Effector CD4-positive, alpha-beta T cell (primary cell): ENCODE measurements around the gene TUBA3D. TPM values are rescaled to one million over a fixed set of nuclear protein-coding genes. Genes with fewer than 3 reads are reported as not detected.
"Not testable (repeated sequence)": the region's sequence is repeated elsewhere in the genome, so short reads cannot be mapped to it uniquely, and the experiment has no call there.

Source experiments
- DNase-seq: peaks from one replicate; pipeline ENCODE4 v3.0.0-alpha.2; 2020
- total RNA-seq: gene quantifications from one replicate; lab custom pipeline; 2026; lab: John Stamatoyannopoulos, UW

Gene TUBA3D
- not detected for total RNA-seq

DNA sequence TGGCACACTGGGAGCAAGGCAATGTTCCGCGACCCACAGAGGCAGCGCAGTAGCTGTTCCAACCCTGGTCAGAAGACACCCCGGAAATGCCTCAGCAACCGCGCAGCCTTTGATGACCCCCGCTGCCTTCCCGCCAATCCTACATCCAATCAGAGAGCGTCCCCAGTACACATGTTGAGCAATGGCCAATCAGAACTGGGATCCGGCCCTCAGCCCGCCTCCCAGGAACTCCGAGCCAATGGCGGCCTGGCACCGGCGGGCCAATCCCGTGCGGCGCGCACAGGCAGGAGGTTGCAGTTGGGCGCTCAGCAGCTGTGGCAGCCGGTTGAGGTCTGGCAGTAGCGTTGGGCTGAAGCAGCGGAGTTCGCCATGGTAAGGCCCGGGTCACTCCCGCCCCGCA lies at the start of gene TUBA3D:
Gene TUBA3D (plus strand): TSS at position 289 of the 400 bp plus-strand sequence. CDS start 81 bp downstream, at position 370.
- no peak for DNase-seq

DNA sequence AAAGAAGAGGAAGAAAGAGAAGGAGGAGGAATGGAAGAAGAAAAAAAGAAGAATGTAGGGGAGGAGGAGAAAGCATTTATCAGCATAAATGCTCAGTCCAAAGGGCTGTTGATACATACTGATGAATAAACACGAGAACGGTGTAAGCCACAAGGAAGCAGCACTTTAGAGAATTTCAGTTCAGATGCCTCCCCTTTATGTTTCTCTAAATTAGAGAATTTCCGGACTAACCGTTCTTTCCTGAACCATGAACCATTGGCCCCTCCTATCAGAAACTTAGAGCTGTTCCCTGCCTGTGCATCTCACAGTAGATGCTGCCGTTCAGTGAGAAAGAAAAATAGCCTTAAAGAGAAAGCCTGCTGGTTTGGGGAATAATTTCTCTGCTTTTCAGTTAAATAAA lies 49.2 kb upstream of the TUBA3D start:
- DNase-seq, result no peak

GRCh38 chr2:131431336-131431735 lies 44.6 kb upstream of the TUBA3D start:
- no peak for DNase-seq

- not testable (repeated sequence) for DNase-seq
These were observed 35.0 kb upstream of the TUBA3D start for GRCh38 chr2:131440742-131441468.

GRCh38 chr2:131444736-131445514 lies 31.0 kb upstream of the TUBA3D start:
- DNase-seq, result not testable (repeated sequence)

DNA sequence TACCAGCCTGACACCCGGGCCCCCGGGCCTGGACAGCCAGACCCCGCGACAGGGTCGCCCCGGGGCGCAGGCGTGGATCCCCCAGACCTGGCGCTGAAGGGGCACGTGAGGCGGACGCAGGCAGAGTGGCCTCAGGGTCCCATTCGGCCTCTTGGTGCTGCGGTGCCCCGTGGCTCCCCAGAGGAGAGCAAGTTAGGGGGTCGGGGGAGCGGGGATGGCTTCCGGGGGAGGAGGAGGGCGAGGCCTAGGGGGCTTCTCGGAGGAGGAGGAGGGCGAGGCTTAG lies 30.5 kb upstream of the TUBA3D start:
- not testable (repeated sequence) for DNase-seq

DNA sequence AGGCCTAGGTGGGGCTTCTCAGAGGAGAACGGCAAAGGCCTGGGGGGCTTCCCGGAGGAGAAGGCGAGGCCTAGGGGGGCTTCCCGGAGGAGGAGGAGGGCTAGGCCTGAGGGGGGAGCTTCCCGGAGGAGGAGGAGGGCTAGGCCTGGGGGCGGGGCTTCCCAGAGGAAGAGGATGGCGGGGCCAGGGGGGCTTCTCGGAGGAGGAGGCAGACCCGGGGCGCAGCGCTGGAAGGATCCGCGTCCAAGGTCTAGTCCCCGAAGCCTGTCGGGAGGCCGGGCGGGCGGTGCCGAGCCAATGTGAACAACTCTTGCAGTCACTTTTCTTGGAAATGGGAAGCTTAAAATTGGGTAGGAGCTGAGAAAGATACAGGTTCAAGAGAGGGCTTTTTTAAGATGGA lies 30.0 kb upstream of the TUBA3D start:
- DNase-seq, result no peak

DNA sequence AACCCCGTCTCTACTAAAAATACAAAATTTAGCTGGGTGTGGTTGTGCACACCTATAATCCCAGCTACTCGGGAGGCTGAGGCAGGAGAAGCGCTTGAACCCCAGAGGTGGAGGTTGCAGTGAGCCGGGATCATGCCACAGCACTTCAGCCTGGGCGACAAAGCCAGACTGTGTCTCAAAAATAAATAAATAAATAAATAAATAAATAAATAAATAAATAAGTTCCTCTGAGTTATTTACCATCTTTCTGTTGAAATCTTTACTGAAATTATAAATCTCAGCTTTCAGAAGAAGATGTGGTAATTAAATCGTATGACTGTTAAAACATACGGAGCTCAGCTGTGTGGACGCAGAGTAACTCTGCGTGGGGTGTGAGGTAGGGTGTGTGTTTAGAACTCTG lies 27.9 kb upstream of the TUBA3D start:
- DNase-seq, result not testable (repeated sequence)

DNA sequence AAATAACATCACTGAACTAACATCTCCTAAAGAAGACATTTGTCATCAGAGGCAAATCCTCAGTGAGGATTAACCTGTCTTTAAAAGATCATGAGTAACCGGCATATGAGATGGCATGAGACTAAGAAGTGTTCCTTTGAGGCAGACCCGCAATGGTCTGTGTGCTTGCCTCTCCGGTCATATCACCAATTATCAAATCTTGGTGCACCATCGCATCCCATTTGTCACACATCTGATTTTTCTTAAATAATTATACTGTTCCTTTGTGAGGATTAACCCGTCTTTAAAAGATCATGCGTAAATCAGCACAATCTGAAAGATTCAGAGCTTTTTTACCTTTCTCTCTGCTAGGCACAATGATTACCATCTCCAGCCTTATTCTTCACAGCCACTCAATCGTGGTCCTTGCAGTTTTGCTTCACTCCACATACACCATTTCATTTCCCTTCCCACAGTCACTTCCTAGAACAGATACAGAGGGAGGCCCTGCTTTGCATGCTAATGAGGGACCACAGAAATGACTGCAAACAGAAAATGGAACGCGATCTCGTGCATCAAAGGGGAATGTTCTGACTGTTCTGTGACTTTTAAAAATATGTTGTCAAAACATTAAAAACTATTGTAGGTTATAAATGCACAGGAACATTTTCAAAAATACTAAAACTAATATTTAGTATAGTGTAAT lies 24.5 kb upstream of the TUBA3D start:
- not testable (repeated sequence) for DNase-seq

GRCh38 chr2:131454914-131455313 lies 21.0 kb upstream of the TUBA3D start:
- not testable (repeated sequence) for DNase-seq

- DNase-seq, result not testable (repeated sequence)
These were observed 8.2 kb upstream of the TUBA3D start for GRCh38 chr2:131467722-131468121.

DNA sequence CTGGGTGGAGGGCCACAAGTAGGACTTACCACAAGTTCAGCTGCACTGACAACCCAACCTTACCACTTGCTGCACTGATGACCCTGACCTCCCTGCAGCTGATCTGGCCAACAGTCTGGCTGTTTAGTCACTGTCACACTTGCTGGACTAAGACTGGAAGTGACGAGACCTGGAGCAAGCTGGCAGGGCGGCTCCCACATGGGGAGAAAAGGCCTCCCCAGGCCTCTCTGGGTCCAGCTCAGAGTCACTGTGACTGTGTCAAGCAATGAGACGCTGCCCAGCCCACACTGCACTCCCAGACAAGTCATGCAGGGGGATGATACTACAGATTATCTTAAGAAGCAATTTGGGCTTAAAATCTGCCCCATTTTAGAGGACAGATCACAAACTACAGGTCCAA lies 5.0 kb upstream of the TUBA3D start:
- DNase-seq, result not testable (repeated sequence)

DNA sequence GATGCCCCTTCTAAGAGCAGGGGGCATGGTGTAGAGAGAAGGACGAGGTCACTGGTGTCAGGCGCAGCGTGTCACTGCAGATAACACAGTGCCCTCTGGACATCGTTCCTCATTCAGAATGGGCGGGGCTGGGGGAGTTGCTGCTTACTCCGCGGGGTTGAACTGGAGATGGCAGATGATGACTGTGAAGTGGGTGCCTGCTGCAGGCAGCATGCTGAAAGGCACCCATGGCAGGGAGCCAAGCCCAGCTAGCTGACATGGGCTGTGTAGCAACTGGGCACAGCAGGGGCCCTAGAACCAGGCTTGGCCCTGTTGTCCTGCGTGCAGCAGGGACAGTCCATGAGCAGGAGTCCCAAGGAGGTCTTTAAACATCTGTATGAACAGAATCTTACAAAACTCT lies 4.3 kb upstream of the TUBA3D start:
- DNase-seq, result not testable (repeated sequence)

DNA sequence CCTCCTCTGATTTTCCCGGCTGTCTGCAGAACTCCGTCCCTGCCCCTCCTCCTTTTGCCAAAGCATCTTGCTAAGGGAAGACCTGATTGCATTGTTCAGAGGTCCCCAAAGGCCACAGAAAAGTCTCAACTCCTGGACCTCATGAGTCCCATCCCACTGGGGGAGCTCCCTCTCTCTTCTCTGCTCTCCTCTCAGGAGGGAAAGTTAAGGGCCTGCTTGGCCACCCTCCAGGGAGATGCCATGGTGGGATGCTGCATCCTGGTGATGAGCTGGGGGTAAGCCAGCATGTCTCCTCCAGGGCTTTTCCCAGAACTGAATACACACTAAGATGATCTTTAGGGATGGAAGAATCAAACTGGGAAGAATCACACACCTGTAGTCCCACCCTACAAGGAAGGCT lies 2.7 kb upstream of the TUBA3D start:
- not testable (repeated sequence) for DNase-seq

DNA sequence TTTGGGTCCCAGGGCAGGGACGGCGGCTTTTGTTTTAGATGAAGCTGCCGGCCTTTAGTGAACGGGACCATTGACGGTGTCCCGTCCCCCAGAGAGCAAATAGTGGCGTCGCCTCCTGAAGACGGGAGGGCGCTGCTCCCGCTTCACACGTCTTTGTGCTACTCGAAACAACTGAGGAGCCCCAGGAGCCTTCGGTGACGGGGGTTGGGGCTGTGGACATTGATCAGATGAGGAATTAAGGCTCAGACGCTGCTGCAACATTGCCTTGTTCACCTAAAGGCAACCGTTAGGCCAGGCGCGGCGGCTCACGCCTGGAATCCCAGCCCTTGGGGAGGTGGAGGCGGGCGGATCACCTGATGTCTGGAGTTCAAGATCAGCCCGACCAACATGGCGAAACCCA lies 444 bp downstream of the TUBA3D start:
- not testable (repeated sequence) for DNase-seq

GRCh38 chr2:131477227-131477626 lies 1.3 kb downstream of the TUBA3D start:
- DNase-seq, result not testable (repeated sequence)

DNA sequence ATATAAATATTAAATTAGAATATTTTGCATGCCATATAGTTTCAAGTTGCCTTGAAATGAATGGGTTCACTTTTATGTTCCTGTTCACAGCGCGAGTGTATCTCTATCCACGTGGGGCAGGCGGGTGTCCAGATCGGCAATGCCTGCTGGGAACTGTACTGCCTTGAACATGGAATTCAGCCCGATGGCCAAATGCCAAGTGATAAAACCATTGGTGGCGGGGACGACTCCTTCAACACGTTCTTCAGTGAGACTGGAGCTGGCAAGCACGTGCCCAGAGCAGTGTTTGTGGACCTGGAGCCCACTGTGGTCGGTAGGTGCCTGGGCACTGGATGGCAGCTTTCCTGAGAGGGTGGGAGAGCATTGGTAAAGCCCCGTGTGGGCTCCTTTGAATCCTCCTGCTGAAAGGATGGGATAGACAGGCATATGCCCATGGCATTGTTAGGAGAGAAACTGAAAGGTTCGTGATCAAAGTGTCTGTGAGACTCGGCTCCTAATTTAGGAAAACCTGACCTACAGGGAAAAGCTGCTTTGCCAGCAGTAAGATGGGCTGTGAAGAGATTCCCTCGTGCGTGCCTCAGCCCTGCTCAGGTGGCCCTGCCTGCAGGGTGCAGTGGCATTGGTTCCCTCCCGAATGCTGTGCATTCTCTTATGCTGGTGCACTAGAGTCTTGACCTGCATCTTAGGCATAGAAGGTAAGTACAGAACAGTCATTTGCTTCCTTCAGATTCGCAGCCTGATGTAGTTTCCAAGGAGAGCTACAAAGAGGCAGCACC lies 2.3 kb downstream of the TUBA3D start:
- DNase-seq, result not testable (repeated sequence)

GRCh38 chr2:131478850-131479461 lies 3.0 kb downstream of the TUBA3D start:
- DNase-seq, result not testable (repeated sequence)

GRCh38 chr2:131480351-131480750 lies 4.4 kb downstream of the TUBA3D start:
- DNase-seq, result not testable (repeated sequence)

DNA sequence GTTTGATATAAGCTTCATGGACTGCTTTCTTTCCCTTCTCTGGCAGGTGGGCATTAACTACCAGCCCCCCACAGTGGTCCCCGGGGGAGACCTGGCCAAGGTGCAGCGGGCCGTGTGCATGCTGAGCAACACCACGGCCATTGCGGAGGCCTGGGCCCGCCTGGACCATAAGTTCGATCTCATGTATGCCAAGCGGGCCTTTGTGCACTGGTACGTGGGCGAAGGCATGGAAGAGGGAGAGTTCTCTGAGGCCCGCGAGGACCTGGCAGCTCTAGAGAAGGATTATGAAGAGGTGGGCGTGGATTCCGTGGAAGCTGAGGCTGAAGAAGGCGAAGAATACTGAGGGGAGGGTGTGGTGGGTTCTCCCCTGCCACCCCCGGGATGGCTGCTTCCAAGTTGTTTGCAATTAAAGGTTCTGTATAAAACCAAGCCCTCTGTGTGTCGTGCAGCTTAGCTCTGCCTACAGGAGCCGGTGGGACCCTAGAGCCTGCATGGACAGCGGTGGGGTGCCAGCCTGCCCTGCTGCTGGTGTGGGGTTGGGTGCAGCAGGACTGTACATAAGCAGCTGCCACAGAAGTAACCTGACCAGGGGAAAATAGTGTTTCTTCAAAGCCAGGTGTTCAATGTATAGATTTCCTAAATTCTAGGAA lies 6.7 kb downstream of the TUBA3D start:
- DNase-seq, result not testable (repeated sequence)

DNA sequence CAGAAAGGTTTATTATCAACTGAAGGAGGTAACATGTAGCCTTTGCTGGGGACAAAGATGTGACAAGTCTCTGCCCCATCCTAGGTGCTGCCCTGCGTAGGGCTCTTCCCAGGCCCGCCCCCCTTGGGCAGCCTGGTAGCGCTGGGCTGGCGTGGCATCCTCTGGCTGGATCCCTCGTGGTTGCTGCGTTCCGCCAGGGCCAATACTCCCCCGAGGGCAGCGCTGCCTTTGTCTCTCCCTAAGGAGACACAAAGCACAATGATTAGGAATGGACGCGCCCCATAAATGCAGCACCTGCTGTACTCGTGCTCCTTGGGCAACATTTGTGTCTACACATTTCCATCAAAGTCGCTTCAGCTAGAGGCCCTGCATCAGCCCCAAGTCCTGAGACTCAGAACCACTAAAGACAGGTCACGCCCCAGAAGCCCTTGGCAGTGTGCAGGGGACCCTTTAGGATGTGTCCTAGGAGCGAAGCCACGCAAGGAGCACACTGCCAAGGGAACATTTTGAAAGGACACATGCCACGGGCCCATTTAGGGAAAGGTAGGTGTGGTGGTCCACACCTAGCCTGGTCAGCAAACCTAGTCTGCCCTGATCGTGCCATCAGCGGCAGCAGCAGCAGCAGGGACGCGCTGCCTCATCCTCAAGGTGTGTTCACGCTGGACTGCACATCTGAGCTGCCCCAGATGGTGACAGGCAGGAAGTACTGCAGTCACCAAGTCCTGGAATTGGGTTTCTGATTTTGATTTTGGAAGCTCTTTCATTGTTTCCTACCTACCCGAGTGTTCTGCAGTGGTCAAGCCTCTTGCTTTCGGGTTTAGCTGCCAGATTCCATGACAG lies 8.3 kb downstream of the TUBA3D start:
- DNase-seq, result not testable (repeated sequence)
